IMR-90 (cell line): ENCODE data around the gene MICAL3. TPM values are rescaled to one million over a fixed set of nuclear protein-coding genes. Genes with fewer than 3 reads are reported as not detected.

Source experiments
- ATAC-seq: fragments of 200-7000 bp; cut with Tn5 transposase; 2 replicates; pipeline ENCODE4 v1.9.1; 2020; ENCODE audit warnings: low read depth, mild to moderate bottlenecking, moderate library complexity
- BruUV-seq: library from RNA; stranded (reverse); fragments of 400-500 nt; replicated peaks from 2 replicates; lab custom pipeline; 2021; lab: Mats Ljungman, UMichigan
- CTCF ChIA-PET: fragments of 300-600 bp; formaldehyde crosslinking; extraction: SDS; loops from one replicate; lab custom pipeline; 2021; ENCODE audit warnings: antibody characterized with exemption; lab: Yijun Ruan, JAX
- POLR2A ChIA-PET: fragments of 300-600 bp; sonication (Branson Sonifier 250); formaldehyde crosslinking; loops from one replicate; lab custom pipeline; 2022; ENCODE audit warnings: antibody characterized with exemption; ENCODE audit not compliant: unreplicated experiment; lab: Charles Lee
- DNase-seq: peaks from one replicate; pipeline ENCODE4 v3.0.0; 2013
- H2AFZ ChIP-seq: replicated peaks from 2 replicates; pipeline ENCODE3; 2013; ENCODE audit warnings: low read length, mild to moderate bottlenecking; ENCODE audit not compliant: poor library complexity
- H2AK5ac ChIP-seq: 2 replicates; pipeline ENCODE4 v1.6.1; 2013; ENCODE audit warnings: low read depth, low read length, inconsistent platforms
- H2AK9ac ChIP-seq: replicated peaks from 2 replicates; pipeline ENCODE3; 2013; ENCODE audit warnings: mild to moderate bottlenecking, low read depth, low read length, moderate library complexity; ENCODE audit not compliant: poor library complexity
- H2BK120ac ChIP-seq: 2 replicates; pipeline ENCODE4 v1.6.1; 2013; ENCODE audit warnings: low read depth, low read length, inconsistent platforms
- H2BK15ac ChIP-seq: 3 replicates; pipeline ENCODE4 v1.6.1; 2013; ENCODE audit warnings: low read depth, low read length, inconsistent platforms
- H2BK20ac ChIP-seq: 2 replicates; pipeline ENCODE4 v1.6.1; 2013; ENCODE audit warnings: low read depth, mild to moderate bottlenecking, inconsistent platforms, low read length, moderate library complexity
- H2BK5ac ChIP-seq: 2 replicates; pipeline ENCODE4 v1.6.1; 2013; ENCODE audit warnings: mild to moderate bottlenecking, low read depth, low read length, inconsistent platforms; ENCODE audit not compliant: poor library complexity, severe bottlenecking
- H3K14ac ChIP-seq: replicated peaks from 2 replicates; pipeline ENCODE4 v1.6.1; 2013; ENCODE audit warnings: low read depth, low read length, inconsistent platforms
- H3K18ac ChIP-seq: 2 replicates; pipeline ENCODE4 v1.6.1; 2013; ENCODE audit warnings: low read depth, low read length, control low read depth
- H3K23ac ChIP-seq: 2 replicates; pipeline ENCODE4 v1.6.1; 2013; ENCODE audit warnings: low read depth, low read length, inconsistent platforms
- H3K27ac ChIP-seq: 2 replicates; pipeline ENCODE4 v1.5.1; 2013; ENCODE audit warnings: mild to moderate bottlenecking, control low read depth, low read length; ENCODE audit not compliant: insufficient read depth
- H3K27me3 ChIP-seq: 2 replicates; pipeline ENCODE4 v1.6.1; 2013; ENCODE audit warnings: low read length; ENCODE audit not compliant: control insufficient read depth, insufficient read depth
- H3K36me3 ChIP-seq: 2 replicates; pipeline ENCODE4 v1.6.1; 2013; ENCODE audit warnings: low read length, mixed read lengths; ENCODE audit not compliant: control insufficient read depth, insufficient read depth
- H3K4ac ChIP-seq: 2 replicates; pipeline ENCODE4 v1.6.1; 2013; ENCODE audit warnings: low read depth, low read length, inconsistent platforms
- H3K4me1 ChIP-seq: 2 replicates; pipeline ENCODE4 v1.6.1; 2013; ENCODE audit warnings: low read length, mixed read lengths; ENCODE audit not compliant: control insufficient read depth, insufficient read depth
- H3K4me2 ChIP-seq: 2 replicates; pipeline ENCODE4 v1.6.1; 2013; ENCODE audit warnings: low read depth, mild to moderate bottlenecking, control low read depth, low read length, moderate library complexity
- H3K4me3 ChIP-seq: 2 replicates; pipeline ENCODE4 v1.5.1; 2013; ENCODE audit warnings: low read depth, mild to moderate bottlenecking, control low read depth, low read length, moderate library complexity; ENCODE audit not compliant: insufficient read depth
- H3K56ac ChIP-seq: 2 replicates; pipeline ENCODE4 v1.6.1; 2013; ENCODE audit warnings: low read length, inconsistent platforms; ENCODE audit not compliant: insufficient read depth; ENCODE audit errors: extremely low read depth
- H3K79me1 ChIP-seq, 2 experiments: 2 replicates each; pipeline ENCODE4 v1.6.1; 2013; ENCODE audit warnings: low read length in 2 of 2, inconsistent platforms in 1 of 2, low read depth in 1 of 2
- H3K9ac ChIP-seq: 2 replicates; pipeline ENCODE4 v1.6.1; 2013; ENCODE audit warnings: low read depth, low read length, control low read depth
- H3K9me1 ChIP-seq: 2 replicates; pipeline ENCODE4 v1.6.1; 2013; ENCODE audit warnings: low read length, inconsistent platforms; ENCODE audit not compliant: insufficient read depth
- H3K9me3 ChIP-seq: 2 replicates; pipeline ENCODE4 v1.6.1; 2013; ENCODE audit warnings: low read length; ENCODE audit not compliant: control insufficient read depth, insufficient read depth
- H4K20me1 ChIP-seq: 2 replicates; pipeline ENCODE4 v1.6.1; 2013; ENCODE audit warnings: low read length, inconsistent platforms; ENCODE audit not compliant: insufficient read depth
- H4K5ac ChIP-seq: 2 replicates; pipeline ENCODE4 v1.6.1; 2013; ENCODE audit warnings: mild to moderate bottlenecking, low read depth, low read length, control low read depth
- H4K8ac ChIP-seq, 2 experiments: 2 replicates each; pipeline ENCODE4 v1.6.1; 2013; ENCODE audit warnings: low read depth in 2 of 2, low read length in 2 of 2, control low read depth in 1 of 2, inconsistent platforms in 1 of 2
- H4K91ac ChIP-seq: 2 replicates; pipeline ENCODE4 v1.6.1; 2013; ENCODE audit warnings: low read depth, low read length, inconsistent platforms; ENCODE audit not compliant: insufficient read depth
- CTCF ChIP-seq: conservative IDR thresholded peaks from 2 replicates; pipeline ENCODE4 v1.5.1; 2012; ENCODE audit warnings: mild to moderate bottlenecking, low read depth, low read length, improper control_type of control experiment
- ELK1 ChIP-seq: fragments of 150-350 bp; IDR thresholded peaks from 2 replicates; pipeline ENCODE4 v1.6.1; 2016; ENCODE audit warnings: low read depth, mild to moderate bottlenecking, low read length, moderate library complexity, borderline replicate concordance
- FOS ChIP-seq: fragments of 150-350 bp; IDR thresholded peaks from 2 replicates; pipeline ENCODE4 v1.6.1; 2016; ENCODE audit warnings: low read depth, low read length
- MAFK ChIP-seq: IDR thresholded peaks from 2 replicates; pipeline ENCODE4 v1.6.1; 2012; ENCODE audit warnings: low read depth, low read length, improper control_type of control experiment
- MAZ ChIP-seq: IDR thresholded peaks from 2 replicates; pipeline ENCODE4 v1.6.1; 2012; ENCODE audit warnings: low read depth, mild to moderate bottlenecking, low read length, improper control_type of control experiment, moderate library complexity, borderline replicate concordance
- MXI1 ChIP-seq: IDR thresholded peaks from 2 replicates; pipeline ENCODE4 v1.6.1; 2012; ENCODE audit warnings: low read depth, mild to moderate bottlenecking, low read length, moderate library complexity, borderline replicate concordance
- NFE2L2 ChIP-seq: fragments of 150-350 bp; IDR thresholded peaks from 2 replicates; pipeline ENCODE4 v1.6.1; 2016; ENCODE audit warnings: low read depth, mild to moderate bottlenecking, low read length
- RAD21 ChIP-seq: IDR thresholded peaks from 2 replicates; pipeline ENCODE4 v1.6.1; 2012; ENCODE audit warnings: low read length, improper control_type of control experiment
- RCOR1 ChIP-seq: IDR thresholded peaks from 2 replicates; pipeline ENCODE4 v1.6.1; 2012; ENCODE audit warnings: mild to moderate bottlenecking, low read length, improper control_type of control experiment; ENCODE audit not compliant: insufficient replicate concordance
- RFX5 ChIP-seq: IDR thresholded peaks from 2 replicates; pipeline ENCODE4 v1.8.0; 2012; ENCODE audit warnings: low read depth, mild to moderate bottlenecking, low read length, moderate library complexity
- SMC3 ChIP-seq: fragments of 150-350 bp; IDR thresholded peaks from 2 replicates; pipeline ENCODE4 v1.6.1; 2016; ENCODE audit warnings: low read depth, mild to moderate bottlenecking, antibody characterized with exemption, low read length, moderate library complexity
- WGBS, 2 experiments: methylation state at CpG; one replicate each; pipeline versions ENCODE4 v1.1.5 to v1.1.7; 2013; ENCODE audit warnings: missing lambda C conversion rate in 2 of 2; ENCODE audit not compliant: insufficient read length in 1 of 2; ENCODE audit errors: extremely low coverage in 2 of 2; 5-methylcytosine and 5-hydroxymethylcytosine counted together
- dilution Hi-C: fragments of 300-500 bp; cut with HindIII; formaldehyde crosslinking; loops from one replicate; pipeline ENCODE4 v1.14.3; 2018; ENCODE audit warnings: low sequenced_read_pairs; ENCODE audit not compliant: unreplicated experiment
- in situ Hi-C: fragments of 300-500 bp; cut with MboI; formaldehyde crosslinking; loops from 3 replicates; pipeline ENCODE4 v1.14.3; 2019; ENCODE audit warnings: low sequenced_read_pairs, inconsistent platforms, mixed read lengths
- intact Hi-C: fragments of 100-400 bp; cut with micrococcal nuclease; formaldehyde crosslinking; loops from 2 replicates; pipeline ENCODE4 v1.10.0; 2022
- polyA plus RNA-seq, 3 experiments: library from polyadenylated mRNA; depleted of rRNA; stranded (reverse); fragments of >200 nt; gene quantifications; 2 replicates each; pipeline ENCODE4 v1.2.3, GENCODE V29; 2012; ENCODE audit warnings: low replicate concordance in 1 of 3
- total RNA-seq: library from RNA; depleted of rRNA; stranded (reverse); fragments of >200 nt; gene quantifications from 2 replicates; pipeline ENCODE4 v1.2.3, GENCODE V29; 2012

MICAL3 gene
- total and polyA plus RNA-seq, 2 of the 4 experiments (the other 2 are of a cell fraction), result 17.6 to 26.8 TPM

DNA sequence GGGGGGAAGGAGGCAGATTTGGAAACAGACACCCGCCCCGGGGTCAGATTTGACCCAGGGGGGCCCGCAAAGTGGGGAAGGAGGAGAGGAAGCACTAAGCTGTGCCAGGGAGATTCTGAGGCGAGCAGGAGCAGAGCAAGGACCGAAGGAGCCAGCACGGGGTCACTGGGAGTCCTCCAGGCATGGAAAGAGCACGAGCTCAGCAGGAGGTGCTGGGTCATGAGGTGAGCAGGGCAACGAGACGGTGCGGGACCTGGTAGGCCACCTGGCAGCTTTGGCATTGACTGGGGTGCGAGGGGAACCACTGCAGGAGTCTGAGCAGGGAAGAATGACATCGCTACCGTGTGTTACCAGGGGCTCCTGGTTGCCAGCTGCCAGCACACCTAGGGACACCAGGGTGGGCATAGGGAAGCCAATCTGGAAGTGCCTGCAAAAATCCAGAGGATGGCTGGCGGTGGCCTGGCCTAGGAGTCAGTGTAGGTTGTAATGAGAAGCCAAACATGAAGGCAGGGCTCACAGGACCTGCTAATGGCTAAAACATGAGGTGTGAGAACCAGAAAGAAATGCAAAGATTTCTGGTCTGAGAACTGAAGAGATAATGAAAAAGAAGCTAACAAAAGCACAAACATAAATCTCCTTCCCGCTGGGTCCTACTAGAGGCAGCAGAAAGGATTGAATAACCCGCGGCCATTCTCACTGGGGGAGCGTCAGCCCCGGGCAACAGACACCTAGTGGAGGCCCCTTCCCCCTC, 63.5 kb downstream of the MICAL3 start (continued):
- no peak for TF ChIP-seq MXI1

DNA sequence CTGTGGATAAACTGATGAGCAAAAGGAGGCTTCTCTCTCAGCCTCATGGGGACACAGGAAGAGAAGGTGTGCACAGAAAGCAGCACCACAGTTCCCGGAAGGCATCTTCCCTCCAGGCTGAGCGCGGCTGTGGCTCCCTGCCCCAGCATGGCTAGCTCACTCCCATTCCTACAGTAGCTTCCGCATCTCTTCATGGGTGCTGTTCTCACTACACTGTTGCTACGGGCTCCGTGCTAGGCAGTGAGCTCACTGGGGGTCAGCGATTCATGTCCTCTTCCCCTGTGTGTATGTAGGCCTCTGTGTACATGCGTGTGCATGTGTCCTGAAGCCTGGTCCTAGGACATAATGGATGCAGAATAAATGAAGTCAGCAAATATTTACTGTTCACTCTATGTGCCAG, 64.3 kb downstream of the MICAL3 start:
- Histone ChIP-seq H2AK5ac (no peak overlapping the region; the same call in 1 of the 2 replicates), H3K27ac (no peak overlapping the region), H3K9me1 (peaks cover 32% of the 10 kb centered on the region), H2BK20ac (no peak overlapping the region), H3K18ac (no peak overlapping the region), H3K14ac (no peak overlapping the region), H2BK120ac (no peak overlapping the region), H2BK15ac (no peak overlapping the region), H4K5ac (no peak overlapping the region), H2AFZ (no peak overlapping the region), H3K79me1 (peaks cover 55 to 90% of the 10 kb centered on the region in 2 experiments), H2AK9ac (no peak overlapping the region), H3K4me1 (peaks cover 19% of the 10 kb centered on the region), H3K56ac (no peak overlapping the region), H3K23ac (no peak overlapping the region), H3K4ac (no peak overlapping the region), H3K36me3 (peaks cover 2% of the 10 kb centered on the region), H4K91ac (no peak overlapping the region), H3K9ac (no peak overlapping the region), H4K8ac (no peak overlapping the region), H3K4me3 (no peak overlapping the region), H3K4me2 (no peak overlapping the region), H3K9me3 (no peaks in the 10 kb centered on the region), H3K27me3 (no peaks in the 10 kb centered on the region), H2BK5ac (no peak overlapping the region), H4K20me1 (peaks cover 20% of the 10 kb centered on the region)
- ATAC-seq (no peak), DNase-seq (no peak)
- ChIA-PET POLR2A (no interaction called here), CTCF (no interaction called here)
- no peak for TF ChIP-seq RAD21
- TF ChIP-seq MAFK, result no peak
- no peak for TF ChIP-seq RCOR1
- TF ChIP-seq RFX5, result no peak
- no peak for TF ChIP-seq ELK1
- no peak for TF ChIP-seq NFE2L2
- no peak for TF ChIP-seq SMC3
- no peak for TF ChIP-seq FOS
- no peak for TF ChIP-seq CTCF
- TF ChIP-seq MAZ, result no peak
- in situ Hi-C loops, result no loop called here
- BruUV-seq, result no TSS peak
- 100% methylated on average over 3 of the region's 8 CpGs; no CpG with 5 or more reads in 1 of the 2 experiments for WGBS, 2 experiments
- dilution Hi-C loops, result no loop called here
- intact Hi-C loops, result no loop called here
